NCI-H2081 treated with DMSO at 0.1 percent for 48 hours (cell line): ENCODE results near the gene OSER1.

Experiments used
- DNase-seq: peaks from one replicate; lab custom pipeline; 2025; lab: John Stamatoyannopoulos, UW

OSER1 gene

DNA sequence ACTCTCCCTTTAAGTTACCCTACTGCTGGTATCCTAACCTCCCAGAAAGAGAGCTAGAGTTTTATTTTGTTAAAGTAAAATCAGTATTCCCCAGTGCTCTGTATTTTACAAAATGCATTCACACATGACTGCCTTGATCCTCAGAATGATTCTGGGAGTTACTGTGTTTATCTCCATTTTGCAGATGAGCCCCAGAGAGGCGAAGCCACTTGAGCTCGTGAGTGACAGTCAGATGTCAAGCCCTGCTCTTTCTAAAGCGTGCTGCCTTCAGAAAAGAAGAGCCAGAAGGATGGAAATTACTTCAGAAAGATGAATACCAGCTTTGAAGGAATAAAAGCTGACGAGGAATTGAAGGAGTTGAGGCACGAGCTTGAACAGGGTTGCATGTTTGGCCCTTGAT, 14.1 kb upstream of the OSER1 start:
- no peak for DNase-seq

DNA sequence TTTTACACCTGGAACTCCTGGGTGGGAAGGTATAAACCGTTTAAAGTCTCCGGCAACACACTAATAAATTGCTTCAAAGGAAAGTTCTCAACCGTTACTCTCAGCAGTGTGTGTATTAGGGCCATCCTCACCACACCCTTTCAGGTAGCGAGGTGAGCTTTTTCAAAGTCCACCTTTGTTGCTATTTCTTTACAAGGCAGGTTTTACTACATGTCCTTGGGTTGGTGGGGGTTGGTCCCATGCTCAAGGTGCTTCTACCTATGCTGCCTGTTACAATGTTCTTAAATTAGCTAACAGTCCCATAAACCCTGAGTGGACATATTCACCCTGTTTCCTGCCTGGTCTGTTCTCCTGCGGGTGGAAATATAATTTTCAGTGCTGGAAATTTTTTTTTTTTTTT, 13.2 kb upstream of the OSER1 start:
- DNase-seq: no peak

DNA sequence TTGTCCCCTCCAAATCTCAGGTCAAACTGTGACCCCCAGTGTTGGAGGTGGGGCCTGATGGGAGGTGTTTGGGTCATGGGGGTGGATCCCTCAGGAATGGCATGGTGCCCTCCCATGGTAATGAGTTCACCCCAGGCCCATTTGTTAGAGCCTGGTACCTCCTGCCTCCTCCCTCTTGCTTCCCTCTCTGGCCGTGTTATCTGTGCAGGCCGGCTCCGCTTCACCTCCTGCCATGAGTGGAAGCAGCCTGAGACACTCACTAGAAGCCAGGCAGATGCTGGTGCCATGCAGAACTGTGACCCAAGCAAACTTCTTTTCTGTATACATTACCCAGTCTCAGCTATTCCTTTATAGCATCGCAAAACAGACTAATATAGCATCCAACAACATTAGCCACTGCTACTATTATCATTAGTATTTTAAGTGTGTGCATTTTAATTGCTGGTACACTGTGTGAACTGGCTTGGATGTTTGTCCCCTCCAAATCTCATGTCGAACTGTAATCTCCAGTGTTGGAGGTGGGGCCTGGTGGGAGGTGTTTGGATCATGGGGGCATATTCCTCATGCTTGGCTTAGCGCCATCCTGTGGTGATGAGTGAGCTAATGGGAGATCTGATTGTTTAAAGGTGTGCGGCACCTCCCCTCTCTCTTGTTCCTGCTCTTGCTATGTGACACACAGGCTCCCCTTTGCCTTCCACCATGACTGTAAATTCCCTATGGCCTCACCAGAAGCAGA, 12.2 kb upstream of the OSER1 start:
- DNase-seq: no peak

DNA sequence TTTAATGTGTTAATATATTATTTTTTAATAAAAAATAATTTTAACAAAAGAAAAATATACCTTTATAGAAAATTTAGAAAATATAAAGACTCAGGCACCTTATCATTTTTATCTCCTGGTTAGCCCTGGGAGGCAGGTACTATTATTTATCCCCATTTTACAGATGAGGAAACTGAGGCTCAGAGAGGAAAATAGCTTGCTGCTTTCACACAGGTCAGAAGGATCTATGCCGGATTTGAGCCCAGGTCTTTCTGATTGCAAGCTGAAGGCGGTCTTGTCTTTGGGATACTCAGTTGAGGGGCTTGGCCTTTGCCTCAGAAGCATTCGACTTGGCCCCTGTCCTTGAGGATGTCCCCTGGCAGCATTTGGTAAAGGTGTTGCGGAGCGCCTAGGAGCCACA, 11.5 kb upstream of the OSER1 start:
- DNase-seq: no peak

DNA sequence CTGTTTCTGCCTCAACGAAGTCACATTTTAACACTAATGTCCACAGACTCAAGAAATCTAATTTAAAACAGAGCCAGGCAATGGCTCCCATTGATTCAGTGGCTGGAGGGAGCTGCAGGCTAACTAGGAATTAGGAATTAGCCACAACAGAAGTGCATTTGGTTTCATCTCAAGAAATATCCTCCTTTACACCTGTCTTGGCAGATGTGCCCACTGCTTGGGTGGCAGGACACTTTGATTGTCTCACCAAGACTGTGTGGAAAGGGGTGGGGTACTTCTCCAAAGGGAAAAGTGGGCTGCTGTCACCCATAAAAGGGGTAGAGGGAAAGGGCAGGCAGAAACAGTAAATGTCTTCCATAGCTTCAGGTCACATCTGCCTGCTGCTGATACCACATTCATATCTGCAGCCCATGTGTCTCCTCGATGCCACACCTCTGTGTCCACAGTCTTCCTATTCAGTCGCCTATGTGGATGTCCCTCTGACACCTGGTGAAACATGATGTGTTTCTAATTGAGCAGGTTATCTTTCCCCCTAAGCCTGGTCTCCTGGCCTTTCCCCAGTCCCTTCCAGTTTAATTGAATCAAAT, 10.9 kb upstream of the OSER1 start:
- no peak for DNase-seq

DNA sequence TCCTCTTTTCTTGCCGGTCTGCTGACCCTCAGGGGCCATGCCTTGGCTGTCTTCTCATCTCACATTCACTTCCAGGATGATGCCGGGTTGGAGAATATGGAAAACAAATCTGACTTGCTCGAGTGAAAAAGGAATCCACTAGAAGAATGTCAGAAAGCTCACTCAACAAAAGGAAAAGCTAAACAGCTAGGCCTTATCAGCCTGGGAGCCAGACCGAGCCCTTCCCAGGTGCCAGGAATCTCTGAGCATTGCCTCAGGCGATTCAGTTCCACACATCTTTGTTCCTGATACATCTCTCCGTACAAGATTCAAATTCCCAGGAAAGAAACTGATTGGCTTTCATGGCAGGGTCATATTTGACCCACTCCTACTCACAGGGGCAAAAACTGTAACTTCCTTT, 9.2 kb upstream of the OSER1 start:
- no peak for DNase-seq

DNA sequence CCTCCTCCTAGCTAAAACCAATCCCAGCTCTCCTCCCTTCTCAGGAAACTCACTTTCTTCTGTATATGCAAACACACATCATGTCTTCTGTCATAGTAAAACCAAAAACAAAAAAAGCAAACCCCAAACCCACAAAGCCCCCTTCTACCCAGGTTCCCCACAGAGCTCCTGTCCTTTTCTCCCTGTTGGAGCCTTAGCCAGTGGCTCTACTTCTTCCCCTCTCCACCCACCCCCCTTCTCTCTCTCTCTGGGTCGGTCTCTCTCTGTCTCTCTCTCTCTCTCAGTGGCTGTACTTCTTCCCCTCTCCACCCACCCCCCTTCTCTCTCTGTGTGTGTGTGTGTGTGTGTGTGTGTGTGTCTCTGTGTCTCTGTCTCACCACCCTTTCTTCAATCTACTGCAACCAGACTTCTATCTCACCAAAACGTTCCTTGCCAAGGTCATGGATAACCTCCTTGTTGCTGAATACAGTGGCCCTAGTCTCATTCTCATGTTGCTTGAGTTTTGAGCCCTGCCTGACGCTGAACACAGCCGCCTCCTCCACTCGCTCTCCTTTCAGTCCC, 8.7 kb upstream of the OSER1 start:
- no peak for DNase-seq

DNA sequence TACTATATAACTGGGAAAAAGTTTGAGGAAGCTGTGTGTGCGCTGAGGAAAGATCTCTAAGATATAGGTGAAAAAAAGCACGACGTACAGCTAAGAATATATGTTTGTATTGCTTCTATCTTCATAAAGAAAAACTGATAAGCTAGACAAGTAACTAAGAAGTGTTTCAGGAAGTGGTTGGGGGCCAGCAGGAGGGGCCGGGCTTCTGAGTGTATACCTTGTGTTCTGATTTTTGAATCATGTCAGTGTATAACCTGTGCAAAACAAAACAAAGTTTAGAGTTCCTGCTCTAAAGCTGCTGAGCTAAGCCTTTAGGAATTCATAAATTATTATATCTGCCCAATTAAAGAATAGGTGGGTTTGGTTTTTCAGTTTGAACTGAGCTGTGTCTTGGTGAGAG, 7.9 kb upstream of the OSER1 start:
- no peak for DNase-seq

DNA sequence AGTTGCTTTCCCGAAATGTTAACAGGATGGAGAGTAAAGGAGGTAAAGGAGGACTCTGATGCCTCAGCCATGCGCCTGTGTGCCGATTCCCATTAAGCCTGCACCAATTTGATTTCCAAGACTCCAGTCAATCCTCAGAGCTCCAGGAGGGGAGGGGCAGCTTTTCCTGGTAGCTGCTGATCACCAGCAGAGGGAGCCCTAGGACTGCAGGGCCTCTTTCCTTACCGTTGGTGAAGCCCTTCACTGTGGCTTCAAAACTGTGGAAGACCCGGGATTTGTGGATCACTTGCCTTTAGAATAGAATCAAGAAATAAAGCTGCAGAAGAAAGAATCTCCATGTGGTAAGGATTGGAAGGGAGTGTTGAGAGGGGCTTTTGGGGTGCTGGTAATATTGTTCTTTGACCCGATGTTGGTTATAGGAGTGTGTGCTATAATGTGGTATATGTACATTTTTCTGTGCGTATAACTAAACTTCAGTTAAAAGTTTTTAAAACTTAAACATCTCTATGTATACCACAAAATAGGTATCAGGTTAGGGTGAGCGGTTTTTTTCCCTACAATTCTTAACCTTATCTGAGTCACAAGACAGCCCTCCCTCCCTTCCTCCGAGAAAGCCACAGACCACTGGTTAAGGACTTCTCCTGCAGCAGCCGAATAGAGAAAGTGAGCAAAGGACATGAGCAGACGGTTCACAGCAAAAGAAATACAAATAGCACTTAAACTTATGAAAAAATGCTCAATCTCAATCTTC, 6.9 kb upstream of the OSER1 start:
- DNase-seq: no peak

DNA sequence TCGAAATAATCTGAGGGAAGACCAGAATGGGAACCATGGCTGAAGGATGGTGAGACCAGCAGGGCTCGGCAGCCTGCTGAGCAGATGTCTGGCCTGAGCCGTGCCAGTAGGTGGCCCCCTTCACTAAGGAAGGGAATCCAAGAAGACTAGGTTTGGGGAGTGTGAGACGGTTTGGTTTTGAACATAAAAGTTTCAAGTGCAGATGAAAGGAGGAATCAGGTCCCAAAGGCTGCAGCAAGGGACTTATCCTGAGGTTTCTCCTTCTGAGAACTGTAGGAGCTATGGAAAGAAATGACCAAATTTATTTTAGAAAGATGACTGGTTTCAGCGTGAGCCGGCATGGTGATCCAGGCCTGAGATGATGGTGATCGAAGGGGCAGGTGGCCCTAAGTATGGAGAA, 4.6 kb upstream of the OSER1 start:
- DNase-seq: no peak

DNA sequence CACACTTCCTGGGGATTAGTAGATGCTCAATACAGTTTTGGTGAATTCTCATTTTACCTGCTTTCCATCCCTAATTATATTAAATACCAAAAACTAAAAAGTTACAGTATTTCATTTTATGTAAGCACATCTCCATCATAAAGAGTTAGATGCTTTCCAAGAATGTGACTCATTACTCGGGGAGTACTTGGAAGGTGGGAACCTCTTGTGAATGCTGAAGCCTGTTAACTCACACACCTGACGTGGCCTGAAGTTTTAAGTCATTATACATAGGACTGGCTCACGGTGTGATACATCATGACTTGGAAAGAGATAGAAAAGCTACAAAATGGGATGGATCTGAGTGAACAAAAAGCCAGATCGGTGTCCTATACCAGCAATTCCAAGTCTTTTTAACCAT, 2.2 kb upstream of the OSER1 start:
- no peak for DNase-seq

DNA sequence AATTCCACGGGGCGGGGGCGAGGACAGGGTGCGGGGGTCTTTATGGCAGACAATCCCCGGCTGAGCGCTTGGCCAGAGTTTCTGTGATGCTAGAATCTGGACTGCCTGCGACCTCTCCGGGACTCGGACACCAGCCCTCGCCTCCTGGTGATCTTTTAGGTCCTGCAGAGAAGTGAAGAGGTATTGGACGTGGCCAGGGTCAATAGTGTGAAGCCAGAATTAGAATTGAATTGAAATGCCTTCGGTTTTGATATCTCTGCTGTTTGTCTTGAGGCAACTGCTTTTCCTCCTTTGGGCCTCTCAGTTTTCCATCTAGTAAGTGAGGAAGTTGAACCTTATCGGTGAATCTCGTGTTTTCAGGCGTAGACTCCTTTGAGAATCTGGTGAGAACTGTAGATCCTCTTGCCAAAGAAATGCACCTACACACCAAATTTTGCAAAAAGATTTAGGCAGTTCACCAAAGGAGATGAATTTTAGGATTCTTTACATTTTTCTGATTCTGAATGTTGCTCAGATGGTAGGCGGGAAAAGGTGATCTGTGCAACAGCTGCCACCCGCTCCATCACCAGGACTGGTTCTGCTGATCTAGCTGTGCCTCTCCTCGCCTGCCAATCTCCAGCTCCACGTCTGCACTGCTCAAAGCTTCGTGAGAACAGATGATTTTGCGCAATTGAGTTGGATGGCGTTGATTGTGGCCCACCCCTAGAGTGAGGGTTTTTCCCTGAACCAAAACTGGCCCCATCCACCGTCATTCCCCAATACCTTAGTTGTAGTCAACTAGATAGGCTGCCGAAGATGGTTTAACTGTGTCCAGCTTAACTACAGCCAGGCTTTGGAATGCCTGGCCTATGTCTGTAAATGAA, 837 bp upstream of the OSER1 start:
- DNase-seq: no peak

DNA sequence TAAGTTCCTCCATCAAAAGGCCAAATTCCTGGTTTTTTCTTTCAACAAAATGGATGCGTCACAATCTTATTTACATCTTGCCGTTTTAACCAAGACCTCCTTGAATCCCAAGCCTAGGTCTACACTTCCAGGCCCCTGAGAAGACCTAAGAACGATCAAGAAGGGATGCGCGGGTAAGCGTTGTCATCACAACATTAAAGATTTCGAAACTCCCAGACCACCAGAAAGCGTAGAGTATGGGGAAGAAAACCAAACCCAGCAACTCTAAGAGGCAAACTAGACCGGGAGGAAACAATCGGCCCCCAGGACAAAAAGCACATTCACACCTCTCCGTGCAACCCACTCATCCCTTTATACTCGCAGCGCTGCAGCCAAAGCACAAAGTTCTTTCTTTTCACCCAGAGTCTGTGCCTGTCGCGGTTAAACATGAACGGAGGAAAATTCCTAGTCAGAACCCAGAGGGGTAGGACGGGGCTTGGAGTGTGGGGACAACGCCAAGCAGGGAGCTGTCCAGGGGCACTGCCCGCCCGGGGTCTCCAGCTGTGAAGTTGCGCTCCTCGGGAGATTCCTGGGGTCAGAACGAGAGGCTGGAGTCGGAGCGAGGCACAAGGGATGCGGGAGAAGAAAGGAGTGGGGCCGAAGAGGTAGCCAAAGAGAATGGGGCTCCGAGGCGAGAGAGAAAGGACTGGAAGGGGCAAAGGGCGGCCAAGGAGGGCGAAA, 725 bp downstream of the OSER1 start:
- DNase-seq: no peak

DNA sequence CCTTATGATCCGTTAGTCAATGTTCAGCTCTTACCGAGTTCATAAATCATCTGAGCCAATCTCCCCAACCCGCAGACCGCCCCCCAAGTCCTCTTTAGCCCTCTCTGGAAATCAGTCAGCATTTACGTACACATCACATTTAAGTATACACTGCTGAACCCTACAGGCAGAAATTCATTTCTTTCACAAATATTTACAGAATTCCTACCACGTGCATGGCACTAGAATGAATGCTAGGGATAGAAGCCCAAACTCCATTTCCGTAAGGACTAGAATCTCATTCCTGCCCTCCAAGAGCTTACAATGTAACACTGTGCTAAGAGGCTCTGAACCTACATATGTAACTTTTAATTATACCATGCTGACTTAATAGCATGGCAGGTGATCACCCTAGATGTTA, 1.8 kb downstream of the OSER1 start:
- DNase-seq: no peak

DNA sequence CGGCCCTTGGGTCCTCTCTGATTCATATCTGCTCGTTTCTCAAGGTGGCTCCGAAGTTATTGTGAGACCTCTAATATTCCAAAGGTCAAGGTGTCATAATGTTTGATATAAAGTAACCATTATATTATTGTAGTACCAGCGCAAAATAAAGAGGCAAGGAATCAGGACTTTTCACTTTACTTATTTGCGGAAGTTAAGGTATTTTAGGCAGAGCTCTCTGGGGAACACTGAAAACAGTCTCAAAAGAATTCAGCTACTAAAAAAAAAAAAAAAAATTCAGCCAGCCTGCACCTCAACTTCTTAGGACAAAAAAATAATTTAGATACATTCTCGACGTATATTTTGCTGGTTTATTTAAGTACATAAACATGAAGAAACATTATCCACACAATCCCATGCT, 2.4 kb downstream of the OSER1 start:
- DNase-seq: no peak

DNA sequence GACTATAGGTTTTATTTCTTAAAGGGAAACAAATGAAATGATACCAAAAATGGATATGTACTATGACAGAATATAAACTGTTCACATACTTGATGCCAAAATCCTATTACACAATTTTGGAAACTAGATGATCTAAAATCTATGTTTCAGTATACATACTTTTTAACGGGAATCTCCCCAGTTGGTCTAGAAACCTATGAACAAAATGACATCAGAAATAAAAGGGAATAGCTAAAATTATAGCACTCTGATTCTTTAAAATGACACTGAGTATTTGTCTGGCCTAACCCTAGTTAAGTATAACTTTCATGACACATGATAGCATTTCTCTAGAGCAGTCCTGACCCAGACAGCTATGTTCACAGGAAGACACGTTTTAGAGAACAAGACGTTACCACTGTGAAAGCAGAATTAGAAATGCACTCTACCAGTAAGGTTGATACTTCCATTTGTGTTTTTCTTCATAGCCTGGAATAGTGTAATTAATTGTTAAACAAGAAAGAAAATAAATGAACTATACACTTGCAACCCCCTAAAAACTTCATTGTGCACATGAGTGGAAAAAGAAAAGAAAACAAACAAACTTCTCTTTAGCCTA, 3.3 kb downstream of the OSER1 start:
- DNase-seq: no peak

DNA sequence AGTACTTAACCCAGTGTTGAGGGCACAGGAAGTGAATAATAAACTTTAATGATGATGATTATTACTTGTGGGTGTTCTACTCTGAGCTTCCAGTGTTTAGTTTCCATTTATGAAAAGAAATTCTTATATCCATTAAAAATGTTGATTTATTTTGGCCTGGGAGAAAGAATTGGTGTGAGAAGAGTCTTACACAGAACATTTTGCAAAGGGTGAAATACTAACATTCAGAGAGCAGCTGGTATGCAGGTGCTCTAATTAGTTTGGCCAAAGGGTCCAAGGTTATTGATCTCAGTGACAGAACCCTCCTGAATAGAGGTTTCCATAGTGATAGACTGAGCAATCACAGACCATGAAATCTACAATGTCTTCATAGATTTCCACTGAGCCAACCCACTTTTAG, 4.4 kb downstream of the OSER1 start:
- no peak for DNase-seq

DNA sequence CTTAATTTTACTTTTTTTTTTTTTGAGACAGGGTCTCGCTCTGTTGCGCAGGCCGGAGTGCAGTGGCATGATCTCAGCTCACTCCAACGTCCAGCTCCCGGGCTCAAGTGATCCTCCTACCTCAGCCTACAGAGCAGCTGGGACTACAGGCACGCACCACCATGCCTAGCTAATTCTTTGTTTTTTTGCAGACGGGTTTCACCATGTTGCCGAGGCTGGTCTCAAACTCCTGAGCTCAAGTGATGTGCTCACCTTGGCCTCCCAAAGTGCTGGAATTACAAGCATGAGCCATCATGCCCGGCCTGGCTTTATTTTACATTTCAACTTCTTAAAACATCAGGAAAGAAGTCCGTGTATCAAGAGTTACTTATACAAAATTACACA, 5.7 kb downstream of the OSER1 start:
- DNase-seq: no peak

DNA sequence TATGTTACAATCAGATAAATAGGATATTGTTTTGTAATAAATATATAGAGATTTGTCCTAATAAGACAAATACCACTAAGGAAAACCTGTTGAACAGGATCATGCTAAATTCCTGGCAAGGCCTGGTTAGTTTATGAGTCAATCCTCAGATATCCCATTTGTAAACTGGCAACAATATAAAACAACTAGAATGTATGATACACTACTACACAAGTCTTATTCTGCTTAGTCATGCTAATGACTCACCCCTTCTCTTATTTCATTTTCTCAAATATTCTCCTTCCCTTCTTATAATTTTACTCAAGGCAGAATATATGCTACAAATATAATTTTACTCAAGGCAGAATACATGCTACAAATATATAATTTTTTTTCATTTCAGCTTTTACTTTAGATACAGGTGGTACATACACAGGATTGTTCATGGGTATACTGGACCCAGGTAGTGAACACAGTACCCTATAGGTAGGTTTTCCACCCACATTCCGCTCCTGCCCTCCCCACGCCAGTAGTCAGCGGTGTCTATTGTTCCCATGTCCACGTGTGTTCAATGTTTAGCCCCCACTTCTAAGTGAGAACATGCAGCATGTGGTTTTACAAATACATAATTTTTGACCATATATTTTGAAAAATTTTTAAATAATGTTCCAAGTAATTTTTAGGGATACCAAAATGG, 6.3 kb downstream of the OSER1 start:
- DNase-seq: no peak

DNA sequence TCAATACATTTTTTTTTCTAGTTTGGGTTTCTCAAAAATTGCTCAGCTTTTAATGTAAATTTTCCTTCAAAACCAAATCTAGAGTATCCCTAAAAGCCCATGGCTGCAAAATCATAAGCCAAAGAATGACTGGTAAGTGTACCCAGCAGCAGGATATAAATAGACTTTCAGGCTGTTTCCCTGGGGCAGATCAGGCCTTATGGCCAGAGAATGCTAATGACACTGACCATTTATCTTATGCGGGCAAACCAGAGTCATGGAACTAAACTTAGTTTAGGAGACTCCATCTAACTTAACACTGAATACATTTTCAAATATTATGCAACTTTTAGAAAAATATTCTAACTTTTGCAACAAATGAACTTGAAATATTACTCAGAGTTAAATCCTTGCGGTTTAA, 7.4 kb downstream of the OSER1 start:
- no peak for DNase-seq

DNA sequence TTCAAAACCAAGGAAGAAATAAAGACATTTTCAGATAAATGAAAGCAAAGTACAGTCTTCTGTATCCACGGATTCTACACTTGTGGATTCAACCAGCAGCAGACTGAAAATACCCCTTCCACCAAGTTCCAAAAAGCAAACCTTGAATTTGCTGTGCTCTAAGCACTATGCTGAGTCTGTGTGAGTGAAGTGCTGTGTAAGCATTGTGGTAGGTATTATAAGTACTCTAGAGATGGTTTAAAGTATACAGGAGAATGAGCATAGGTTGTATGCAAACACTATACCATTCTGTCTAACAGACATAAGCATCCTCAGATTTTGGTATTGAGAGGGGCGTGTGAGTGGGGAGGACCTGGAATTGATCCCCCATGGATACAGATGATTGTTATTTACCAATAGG, 9.6 kb downstream of the OSER1 start:
- no peak for DNase-seq
